Measurements from ENCODE around the gene FHAD1. TPM values are rescaled to one million over a fixed set of nuclear protein-coding genes. Genes with fewer than 3 reads are reported as not detected.

Gene FHAD1
- total RNA-seq, 4 donors from 2014 or later: 0.95 to 1.7 TPM; not detected in 2

- H3K27ac ChIP-seq: no peak overlapping the region
- no peaks in the 10 kb centered on the region for H3K27me3 ChIP-seq
- no peaks in the 10 kb centered on the region for H3K9me3 ChIP-seq
- H3K4me3 ChIP-seq: no peak overlapping the region
- H3K4me1 ChIP-seq: peaks cover 0 to 18% (median under 1%) of the 10 kb centered on the region in 4 donors
- DNase-seq: peak in 1 of 3 donors; percentile 34
- peak in 1 of 6 experiments; percentile 13 for TF ChIP-seq CTCF (IDR thresholded peaks at IDR 0.05)
- TF ChIP-seq POLR2A (IDR thresholded peaks at IDR 0.05): no peak
- H3K36me3 ChIP-seq: no peaks in the 10 kb centered on the region
Measured at GRCh38 chr1:15329104-15329820, 82.2 kb downstream of the FHAD1 start.

GRCh38 chr1:15330028-15330427, 83.0 kb downstream of the FHAD1 start:
- TF ChIP-seq CTCF (IDR thresholded peaks at IDR 0.05) (no peak), POLR2A (IDR thresholded peaks at IDR 0.05) (no peak)

GRCh38 chr1:15331180-15331579, 84.2 kb downstream of the FHAD1 start:
- no peak for DNase-seq
- no peaks in the 10 kb centered on the region for H3K36me3 ChIP-seq
- no peak overlapping the region for H3K4me3 ChIP-seq
- H3K4me1 ChIP-seq: peaks cover 0 to 6% (median 0%) of the 10 kb centered on the region in 4 donors
- no peaks in the 10 kb centered on the region for H3K27me3 ChIP-seq
- TF ChIP-seq POLR2A (IDR thresholded peaks at IDR 0.05): no peak
- no peak for TF ChIP-seq CTCF (IDR thresholded peaks at IDR 0.05)
- peak overlapping the region in 2 of 4 donors; percentile 58 to 79 for H3K27ac ChIP-seq
- H3K9me3 ChIP-seq: no peaks in the 10 kb centered on the region

More at GRCh38 chr1:15330028-15330427, 83.0 kb downstream of the FHAD1 start:
- H3K4me1 ChIP-seq: peaks cover 0 to 11% (median 0%) of the 10 kb centered on the region in 4 donors
- no peak overlapping the region for H3K4me3 ChIP-seq
- no peaks in the 10 kb centered on the region for H3K9me3 ChIP-seq
- no peaks in the 10 kb centered on the region for H3K36me3 ChIP-seq
- H3K27ac ChIP-seq: no peak overlapping the region
- H3K27me3 ChIP-seq: no peaks in the 10 kb centered on the region
- DNase-seq: no peak

GRCh38 chr1:15331734-15332133, 84.7 kb downstream of the FHAD1 start:
- Histone ChIP-seq H3K4me1 (peaks cover 0 to 6% (median 0%) of the 10 kb centered on the region in 4 donors), H3K4me3 (no peak overlapping the region), H3K27ac (peak overlapping the region in 2 of 4 donors; percentile 58 to 79), H3K36me3 (no peaks in the 10 kb centered on the region), H3K27me3 (no peaks in the 10 kb centered on the region), H3K9me3 (no peaks in the 10 kb centered on the region)
- TF ChIP-seq CTCF (IDR thresholded peaks at IDR 0.05): no peak
- no peak for TF ChIP-seq POLR2A (IDR thresholded peaks at IDR 0.05)
- DNase-seq: no peak

- no peak for DNase-seq
- H3K27me3 ChIP-seq: no peaks in the 10 kb centered on the region
- peak overlapping the region in 2 of 4 donors; percentile 58 to 79 for H3K27ac ChIP-seq
- peaks cover 0 to 13% (median 0%) of the 10 kb centered on the region in 4 donors for H3K4me1 ChIP-seq
- TF ChIP-seq CTCF (IDR thresholded peaks at IDR 0.05) (no peak), POLR2A (IDR thresholded peaks at IDR 0.05) (no peak)
- H3K4me3 ChIP-seq: no peak overlapping the region
- H3K36me3 ChIP-seq: no peaks in the 10 kb centered on the region
- H3K9me3 ChIP-seq: no peaks in the 10 kb centered on the region
Measured at GRCh38 chr1:15332525-15332924, 85.5 kb downstream of the FHAD1 start.

Data from Peyer's patch (tissue), 4 donors.